Left lung (tissue), 10 donors: Measurements from ENCODE around the gene CTSK. TPM values are rescaled to one million over a fixed set of nuclear protein-coding genes. Genes with fewer than 3 reads are reported as not detected.
"Not testable (repeated sequence)": the region's sequence is repeated elsewhere in the genome, so short reads cannot be mapped to it uniquely, and the experiment has no call there.

ENCODE experiments used
- ATAC-seq: fragments of 200-7000 bp; cut with Tn5 transposase; one replicate; pipeline ENCODE4 v1.9.1; 2020; ENCODE audit warnings: moderate library complexity
- DNase-seq, 4 donors: peaks; one replicate each; pipeline ENCODE4 v3.0.0-alpha.2; 2013 to 2020
- H3K27ac ChIP-seq, 2 donors: fragments of 200-600 bp; sonication (generic) in 1 of 2; one replicate each; pipeline versions ENCODE4 v1.5.0 to v1.8.0; 2020 to 2021
- H3K27me3 ChIP-seq, 2 donors: fragments of 200-600 bp; sonication (generic) in 1 of 2; one replicate each; pipeline versions ENCODE4 v1.5.0 to v1.8.0; 2020 to 2021
- H3K36me3 ChIP-seq, 2 donors: fragments of 200-600 bp; sonication (generic) in 1 of 2; one replicate each; pipeline versions ENCODE4 v1.5.0 to v1.8.0; 2020 to 2021
- H3K4me1 ChIP-seq, 2 donors: fragments of 200-600 bp; one replicate each; pipeline ENCODE4 v1.8.0; 2021
- H3K4me3 ChIP-seq, 2 donors: fragments of 200-600 bp; sonication (generic) in 1 of 2; one replicate each; pipeline versions ENCODE4 v1.5.0 to v1.8.0; 2020 to 2021; ENCODE audit warnings: mild to moderate bottlenecking in 1 of 2
- H3K9me3 ChIP-seq, 2 donors: fragments of 200-600 bp; sonication (generic) in 1 of 2; one replicate each; pipeline versions ENCODE4 v1.5.0 to v1.8.0; 2020 to 2021
- CTCF ChIP-seq, 2 donors: fragments of 200-600 bp; sonication (generic) in 1 of 2; IDR thresholded peaks; one replicate each; pipeline versions ENCODE4 v1.5.0 to v1.8.0; 2021; ENCODE audit warnings: antibody characterized with exemption in 2 of 2
- intact Hi-C, 2 donors: fragments of 100-400 bp; cut with DNase I; formaldehyde crosslinking; loops; one replicate each; pipeline versions ENCODE4 v1.11.2 to v1.14.2; 2022
- polyA plus RNA-seq, 6 donors: library from polyadenylated mRNA; unstranded; fragments of 120-200 nt; gene quantifications; one replicate each; pipeline ENCODE4 v1.2.1, GENCODE V29; 2013; ENCODE audit not compliant: insufficient read length in 6 of 6
- total RNA-seq, 2 donors: library from RNA; stranded (reverse); fragmentation: NEBNext Ultra II Directional; extraction: Animal tissue kit (Norgen Biotek cat#: 25700); gene quantifications; one replicate each; pipeline ENCODE4 v1.2.1, GENCODE V29; 2021
- donor health status: DM: no; HTN: yes; CAD: no.
- donor health status: DM: no; HTN: no; CAD: no.

CTSK gene
- total and polyA plus RNA-seq, 8 donors, result 19.9 to 54.5 (median 36.0) TPM

GRCh38 chr1:150772326-150772725 is 35.7 kb downstream of the CTSK start:
- ATAC-seq (no peak), DNase-seq (no peak)
- no peaks in the 10 kb centered on the region for H3K27me3 ChIP-seq
- no peaks in the 10 kb centered on the region for H3K9me3 ChIP-seq
- TF ChIP-seq CTCF (IDR thresholded peaks at IDR 0.05), result no peak
- H3K4me3 ChIP-seq, result no peak overlapping the region
- H3K4me1 ChIP-seq, result peaks cover 0 to 29% of the 10 kb centered on the region in 2 donors
- intact Hi-C loops, result no loop called here
- H3K36me3 ChIP-seq, result no peaks in the 10 kb centered on the region
- no peak overlapping the region for H3K27ac ChIP-seq

GRCh38 chr1:150767704-150768103 is 40.4 kb downstream of the CTSK start:
- ATAC-seq, H3K4me3 ChIP-seq, DNase-seq, H3K27ac ChIP-seq, intact Hi-C loops, H3K36me3 ChIP-seq, H3K27me3 ChIP-seq, H3K9me3 ChIP-seq: not testable (repeated sequence)
- H3K4me1 ChIP-seq, result peaks cover 9 to 48% of the 10 kb centered on the region in 2 donors

GRCh38 chr1:150765977-150766301 is 42.1 kb downstream of the CTSK start:
- H3K9me3 ChIP-seq, DNase-seq, intact Hi-C loops, ATAC-seq, H3K36me3 ChIP-seq, H3K27me3 ChIP-seq: not testable (repeated sequence)
- Histone ChIP-seq H3K27ac (peak overlapping the region; percentile 81 to 97), H3K4me3 (peak overlapping the region; percentile 25 to 54), H3K4me1 (peaks cover 9 to 50% of the 10 kb centered on the region in 2 donors)

GRCh38 chr1:150765296-150765976 is 42.6 kb downstream of the CTSK start, which contains the start of gene CTSS:
TSS of gene CTSS (minus strand) at chr1:150765778. CDS start at chr1:150764763, 1,015 bp downstream.
- intact Hi-C loops, result no loop called here
- DNase-seq (peak in 2 of 4 donors; percentile 19 to 37), ATAC-seq (peak; percentile 77)
- Histone ChIP-seq H3K27me3 (no peaks in the 10 kb centered on the region), H3K9me3 (no peaks in the 10 kb centered on the region), H3K4me1 (peaks cover 9 to 51% of the 10 kb centered on the region in 2 donors), H3K36me3 (no peaks in the 10 kb centered on the region), H3K27ac (peak within 1 kb of the TSS; percentile 81 to 97), H3K4me3 (peak within 1 kb of the TSS; percentile 25 to 54)
- TF ChIP-seq CTCF (IDR thresholded peaks at IDR 0.05), result no peak

- Histone ChIP-seq H3K4me3 (peak overlapping the region; percentile 25 to 54), H3K4me1 (peaks cover 9 to 59% of the 10 kb centered on the region in 2 donors), H3K36me3 (no peaks in the 10 kb centered on the region), H3K9me3 (no peaks in the 10 kb centered on the region), H3K27ac (peak overlapping the region; percentile 81 to 97), H3K27me3 (no peaks in the 10 kb centered on the region)
- no peak for TF ChIP-seq CTCF (IDR thresholded peaks at IDR 0.05)
- ATAC-seq, result peak; percentile 62
- DNase-seq, result peak in 2 of 4 donors; percentile 30 to 57
- intact Hi-C loops, result no loop called here
These were observed 43.4 kb downstream of the CTSK start for GRCh38 chr1:150764617-150765101.

- intact Hi-C loops, result no loop called here
- H3K9me3 ChIP-seq, result no peaks in the 10 kb centered on the region
- no peaks in the 10 kb centered on the region for H3K27me3 ChIP-seq
- H3K27ac ChIP-seq, result peak overlapping the region in 1 of 2 donors; percentile 97
- peaks cover 0 to 4% of the 10 kb centered on the region in 2 donors for H3K36me3 ChIP-seq
- ATAC-seq, result no peak
- TF ChIP-seq CTCF (IDR thresholded peaks at IDR 0.05), result no peak
- no peak for DNase-seq
- H3K4me1 ChIP-seq, result peaks cover 9 to 61% of the 10 kb centered on the region in 2 donors
- peak overlapping the region in 1 of 2 donors; percentile 54 for H3K4me3 ChIP-seq
These were observed 45.0 kb downstream of the CTSK start for GRCh38 chr1:150763018-150763417.
